ENCODE results near the gene HEG1.

HEG1 gene

DNA sequence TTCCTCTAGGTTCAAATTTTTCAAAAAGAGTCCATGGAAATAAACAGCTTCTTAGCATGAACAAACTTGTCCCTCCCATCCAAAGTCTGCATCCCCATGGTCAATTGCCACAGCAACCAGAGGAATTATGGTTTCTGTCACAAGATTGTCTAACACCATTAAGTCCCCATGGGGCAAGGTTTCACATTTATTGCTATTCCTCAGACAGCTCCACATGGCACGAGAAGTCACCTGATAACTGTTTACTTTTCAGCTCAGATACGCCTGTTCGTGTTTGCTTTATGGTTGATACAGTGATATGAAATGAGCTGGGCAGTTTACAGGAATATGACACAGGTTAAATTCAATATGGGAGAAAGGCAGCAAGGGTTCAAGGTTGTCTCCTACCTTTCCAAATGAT, 83.3 kb downstream of the HEG1 start:
- H3K27ac ChIP-seq (replicated peaks) = no peak overlapping the region
- TF ChIP-seq POLR2AphosphoS5 (IDR thresholded peaks at IDR 0.05; ENCODE audit: low read depth) (no peak), GABPA (IDR thresholded peaks at IDR 0.05; ENCODE audit: low read depth) (no peak), SPI1 (IDR thresholded peaks at IDR 0.05; ENCODE audit: borderline replicate concordance, low read depth) (no peak)
- TF ChIP-seq, protein P1, sequence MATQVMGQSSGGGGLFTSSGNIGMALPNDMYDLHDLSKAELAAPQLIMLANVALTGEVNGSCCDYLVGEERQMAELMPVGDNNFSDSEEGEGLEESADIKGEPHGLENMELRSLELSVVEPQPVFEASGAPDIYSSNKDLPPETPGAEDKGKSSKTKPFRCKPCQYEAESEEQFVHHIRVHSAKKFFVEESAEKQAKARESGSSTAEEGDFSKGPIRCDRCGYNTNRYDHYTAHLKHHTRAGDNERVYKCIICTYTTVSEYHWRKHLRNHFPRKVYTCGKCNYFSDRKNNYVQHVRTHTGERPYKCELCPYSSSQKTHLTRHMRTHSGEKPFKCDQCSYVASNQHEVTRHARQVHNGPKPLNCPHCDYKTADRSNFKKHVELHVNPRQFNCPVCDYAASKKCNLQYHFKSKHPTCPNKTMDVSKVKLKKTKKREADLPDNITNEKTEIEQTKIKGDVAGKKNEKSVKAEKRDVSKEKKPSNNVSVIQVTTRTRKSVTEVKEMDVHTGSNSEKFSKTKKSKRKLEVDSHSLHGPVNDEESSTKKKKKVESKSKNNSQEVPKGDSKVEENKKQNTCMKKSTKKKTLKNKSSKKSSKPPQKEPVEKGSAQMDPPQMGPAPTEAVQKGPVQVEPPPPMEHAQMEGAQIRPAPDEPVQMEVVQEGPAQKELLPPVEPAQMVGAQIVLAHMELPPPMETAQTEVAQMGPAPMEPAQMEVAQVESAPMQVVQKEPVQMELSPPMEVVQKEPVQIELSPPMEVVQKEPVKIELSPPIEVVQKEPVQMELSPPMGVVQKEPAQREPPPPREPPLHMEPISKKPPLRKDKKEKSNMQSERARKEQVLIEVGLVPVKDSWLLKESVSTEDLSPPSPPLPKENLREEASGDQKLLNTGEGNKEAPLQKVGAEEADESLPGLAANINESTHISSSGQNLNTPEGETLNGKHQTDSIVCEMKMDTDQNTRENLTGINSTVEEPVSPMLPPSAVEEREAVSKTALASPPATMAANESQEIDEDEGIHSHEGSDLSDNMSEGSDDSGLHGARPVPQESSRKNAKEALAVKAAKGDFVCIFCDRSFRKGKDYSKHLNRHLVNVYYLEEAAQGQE (IDR thresholded peaks at IDR 0.05; ENCODE audit: insufficient replicate concordance, low read depth) = no peak
- TF ChIP-seq, protein P2, sequence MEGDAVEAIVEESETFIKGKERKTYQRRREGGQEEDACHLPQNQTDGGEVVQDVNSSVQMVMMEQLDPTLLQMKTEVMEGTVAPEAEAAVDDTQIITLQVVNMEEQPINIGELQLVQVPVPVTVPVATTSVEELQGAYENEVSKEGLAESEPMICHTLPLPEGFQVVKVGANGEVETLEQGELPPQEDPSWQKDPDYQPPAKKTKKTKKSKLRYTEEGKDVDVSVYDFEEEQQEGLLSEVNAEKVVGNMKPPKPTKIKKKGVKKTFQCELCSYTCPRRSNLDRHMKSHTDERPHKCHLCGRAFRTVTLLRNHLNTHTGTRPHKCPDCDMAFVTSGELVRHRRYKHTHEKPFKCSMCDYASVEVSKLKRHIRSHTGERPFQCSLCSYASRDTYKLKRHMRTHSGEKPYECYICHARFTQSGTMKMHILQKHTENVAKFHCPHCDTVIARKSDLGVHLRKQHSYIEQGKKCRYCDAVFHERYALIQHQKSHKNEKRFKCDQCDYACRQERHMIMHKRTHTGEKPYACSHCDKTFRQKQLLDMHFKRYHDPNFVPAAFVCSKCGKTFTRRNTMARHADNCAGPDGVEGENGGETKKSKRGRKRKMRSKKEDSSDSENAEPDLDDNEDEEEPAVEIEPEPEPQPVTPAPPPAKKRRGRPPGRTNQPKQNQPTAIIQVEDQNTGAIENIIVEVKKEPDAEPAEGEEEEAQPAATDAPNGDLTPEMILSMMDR (IDR thresholded peaks at IDR 0.05; ENCODE audit: insufficient read depth, low read length) = no peak
- no peak overlapping the region for H3K4me3 ChIP-seq (replicated peaks; ENCODE audit: insufficient read depth, low read length)
- H3K27me3 ChIP-seq (ENCODE audit: insufficient read depth, poor library complexity, severe bottlenecking) = no peaks in the 10 kb centered on the region
- no peak for DNase-seq (ENCODE audit: low read depth in 1 of 2, low spot score in 1 of 2)

DNA sequence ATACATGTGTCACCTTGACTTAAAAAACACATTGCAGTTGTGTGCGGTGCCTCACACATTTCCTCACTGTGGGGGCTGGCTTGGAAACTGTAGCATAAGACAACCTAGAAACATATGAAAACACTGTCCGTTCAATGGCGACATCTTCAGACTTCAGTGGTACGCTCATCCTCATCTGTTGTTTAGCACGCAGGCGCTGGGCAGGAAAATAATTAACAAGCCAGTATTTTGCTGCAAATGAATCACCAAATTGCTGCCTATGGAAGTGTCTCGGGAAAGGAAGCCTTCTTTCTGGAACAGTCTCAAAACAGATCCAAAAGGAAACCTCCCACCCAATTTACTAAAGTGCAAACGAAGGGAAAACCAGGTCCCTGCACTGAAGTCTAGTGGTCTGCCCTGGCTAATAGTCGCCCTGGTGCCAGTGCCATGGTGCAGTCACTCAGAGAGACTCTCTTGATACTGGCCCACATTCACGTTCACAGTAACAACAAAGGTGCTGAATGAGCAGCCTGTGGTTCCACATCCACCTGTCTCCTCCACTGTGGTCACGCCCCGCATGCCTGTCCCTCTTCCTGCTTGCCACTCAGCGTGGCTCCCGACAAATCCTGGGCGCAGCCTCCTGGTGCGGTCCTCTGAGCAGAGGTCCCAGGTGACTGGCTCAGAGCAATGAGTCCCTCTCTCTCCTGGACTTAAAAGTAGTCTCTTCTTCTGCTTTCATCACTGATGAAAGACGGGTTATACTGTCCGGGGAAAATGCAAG, 85.7 kb downstream of the HEG1 start:
- DNase-seq (ENCODE audit: low read depth in 1 of 2, low spot score in 1 of 2) = no peak
- no peak overlapping the region for H3K4me3 ChIP-seq (replicated peaks; ENCODE audit: insufficient read depth, low read length)
- no peak overlapping the region for H3K27ac ChIP-seq (replicated peaks)
- no peaks in the 10 kb centered on the region for H3K27me3 ChIP-seq (ENCODE audit: insufficient read depth, poor library complexity, severe bottlenecking)
- TF ChIP-seq, protein P2 (IDR thresholded peaks at IDR 0.05; ENCODE audit: insufficient read depth, low read length) = no peak
- TF ChIP-seq, protein P1 (IDR thresholded peaks at IDR 0.05; ENCODE audit: insufficient replicate concordance, low read depth) = no peak

DNA sequence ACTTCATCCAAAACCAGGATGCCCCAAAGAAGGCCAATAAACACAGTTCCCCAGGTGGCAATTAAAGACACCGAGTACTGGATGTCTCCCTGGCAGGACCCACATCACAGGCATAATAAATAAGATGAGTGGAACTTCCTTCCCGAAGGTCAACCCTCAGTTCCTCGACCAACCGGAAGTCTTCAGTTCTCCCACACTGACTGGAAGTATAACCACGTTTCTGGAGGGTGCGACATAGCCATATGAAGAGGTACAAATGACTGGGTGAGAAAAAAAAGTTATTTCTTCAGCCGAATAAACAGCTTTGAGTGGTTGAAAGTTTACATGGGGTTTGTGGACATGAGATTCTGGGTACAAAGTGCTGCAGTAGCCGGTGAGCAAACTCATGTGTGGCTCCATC, 86.6 kb downstream of the HEG1 start:
- H3K27me3 ChIP-seq (ENCODE audit: insufficient read depth, poor library complexity, severe bottlenecking) = no peaks in the 10 kb centered on the region
- H3K27ac ChIP-seq (replicated peaks) = no peak overlapping the region
- TF ChIP-seq, protein P1 (IDR thresholded peaks at IDR 0.05; ENCODE audit: insufficient replicate concordance, low read depth) = no peak
- TF ChIP-seq SPI1 (IDR thresholded peaks at IDR 0.05; ENCODE audit: borderline replicate concordance, low read depth) = no peak
- TF ChIP-seq GABPA (IDR thresholded peaks at IDR 0.05; ENCODE audit: low read depth) = no peak
- no peak for DNase-seq (ENCODE audit: low read depth in 1 of 2, low spot score in 1 of 2)
- H3K4me3 ChIP-seq (replicated peaks; ENCODE audit: insufficient read depth, low read length) = no peak overlapping the region

Measured in HL-60 (cell line).